GM23338 (cell line): Measurements from ENCODE around the gene KIAA1614. TPM values are rescaled to one million over a fixed set of nuclear protein-coding genes. Genes with fewer than 3 reads are reported as not detected.
"Not testable (repeated sequence)": the region's sequence is repeated elsewhere in the genome, so short reads cannot be mapped to it uniquely, and the experiment has no call there.

Experiments used
- ATAC-seq: fragments of 200-7000 bp; cut with Tn5 transposase; 3 replicates; pipeline ENCODE4 v1.9.1; 2020
- DNase-seq: peaks from one replicate; pipeline ENCODE4 v3.0.0-alpha.2; 2015; ENCODE audit warnings: low spot score
- H2AFZ ChIP-seq: fragments of 200-600 bp; sonication (generic); 2 replicates; pipeline ENCODE4 v1.8.0; 2016; ENCODE audit warnings: antibody characterized with exemption, mild to moderate bottlenecking, moderate library complexity
- H3F3A ChIP-seq: fragments of 200-600 bp; sonication (generic); replicated peaks from 2 replicates; pipeline ENCODE4 v1.8.0; 2017; ENCODE audit warnings: antibody characterized with exemption, mixed run types, low read depth
- H3K27ac ChIP-seq: fragments of 200-600 bp; sonication (generic); 2 replicates; pipeline ENCODE4 v1.6.1; 2016; ENCODE audit warnings: low read depth
- H3K27me3 ChIP-seq: fragments of 200-600 bp; sonication (generic); 2 replicates; pipeline ENCODE4 v1.8.0; 2016; ENCODE audit warnings: mild to moderate bottlenecking, mixed run types, moderate library complexity; ENCODE audit not compliant: insufficient read depth
- H3K36me3 ChIP-seq: fragments of 200-600 bp; sonication (generic); 2 replicates; pipeline ENCODE4 v1.8.0; 2016; ENCODE audit warnings: mild to moderate bottlenecking; ENCODE audit not compliant: insufficient read depth
- H3K4me1 ChIP-seq: fragments of 200-600 bp; sonication (generic); 2 replicates; pipeline ENCODE4 v1.8.0; 2016; ENCODE audit warnings: mild to moderate bottlenecking, moderate library complexity; ENCODE audit not compliant: insufficient read depth
- H3K4me2 ChIP-seq: fragments of 200-600 bp; sonication (generic); 2 replicates; pipeline ENCODE4 v1.7.1; 2017; ENCODE audit warnings: mixed run types
- H3K4me3 ChIP-seq: fragments of 200-600 bp; sonication (generic); 2 replicates; pipeline ENCODE4 v1.6.1; 2016; ENCODE audit warnings: mixed run types
- H3K79me2 ChIP-seq: fragments of 200-600 bp; sonication (generic); replicated peaks from 2 replicates; pipeline ENCODE4 v1.8.0; 2017; ENCODE audit warnings: mild to moderate bottlenecking; ENCODE audit not compliant: insufficient read depth
- H3K9me2 ChIP-seq: fragments of 200-600 bp; sonication (generic); 2 replicates; pipeline ENCODE4 v1.8.0; 2017; ENCODE audit not compliant: insufficient read depth
- H4K20me1 ChIP-seq: fragments of 200-600 bp; sonication (generic); replicated peaks from 2 replicates; pipeline ENCODE4 v1.8.0; 2017; ENCODE audit warnings: mild to moderate bottlenecking; ENCODE audit not compliant: insufficient read depth
- H3K27ac Mint-ChIP-seq: 2 replicates; pipeline ENCODE4 v1.8.0; 2020; ENCODE audit warnings: inconsistent platforms, mild to moderate bottlenecking, moderate library complexity, mixed read lengths
- H3K27me3 Mint-ChIP-seq: 3 replicates; pipeline ENCODE4 v1.8.0; 2022; ENCODE audit warnings: low read depth, mild to moderate bottlenecking, moderate library complexity, mixed read lengths, inconsistent platforms; ENCODE audit not compliant: insufficient read depth, poor library complexity
- H3K36me3 Mint-ChIP-seq: 3 replicates; pipeline ENCODE4 v1.8.0; 2021; ENCODE audit warnings: low read depth, mild to moderate bottlenecking, inconsistent platforms, moderate library complexity, mixed read lengths
- H3K4me1 Mint-ChIP-seq: 3 replicates; pipeline ENCODE4 v1.8.0; 2020; ENCODE audit warnings: mild to moderate bottlenecking, inconsistent platforms, mixed read lengths
- H3K4me3 Mint-ChIP-seq: 3 replicates; pipeline ENCODE4 v1.8.0; 2021; ENCODE audit warnings: moderate library complexity, mild to moderate bottlenecking, inconsistent platforms, mixed read lengths
- H3K9me3 Mint-ChIP-seq: 3 replicates; pipeline ENCODE4 v1.8.0; 2020; ENCODE audit warnings: moderate library complexity, mild to moderate bottlenecking, inconsistent platforms, mixed read lengths
- CREB1 ChIP-seq: fragments of 250-450 bp; sonication (Bioruptor Pico); IDR thresholded peaks from 2 replicates; pipeline ENCODE4 v1.5.0; 2020; ENCODE audit warnings: low read depth, mild to moderate bottlenecking, moderate library complexity
- EZH2 ChIP-seq: fragments of 200-600 bp; sonication (generic); IDR thresholded peaks from one replicate; pipeline ENCODE4 v1.8.0; 2017; ENCODE audit warnings: antibody characterized with exemption, mild to moderate bottlenecking, low read depth; ENCODE audit not compliant: unreplicated experiment
- EZH2phosphoT487 ChIP-seq: fragments of 200-600 bp; sonication (generic); IDR thresholded peaks from one replicate; pipeline ENCODE4 v1.8.1; 2018; ENCODE audit warnings: antibody characterized with exemption; ENCODE audit not compliant: unreplicated experiment
- POLR2AphosphoS5 ChIP-seq: IDR thresholded peaks from 2 replicates; pipeline ENCODE4 v1.6.1; 2016; ENCODE audit warnings: antibody characterized with exemption, low read depth
- ZNF114 ChIP-seq: fragments of 250-450 bp; sonication (Bioruptor Pico); IDR thresholded peaks from 2 replicates; pipeline ENCODE4 v1.5.0; 2020; ENCODE audit warnings: mild to moderate bottlenecking, moderate library complexity
- ZNF331 ChIP-seq: fragments of 250-450 bp; sonication (Bioruptor Pico); IDR thresholded peaks from 2 replicates; pipeline ENCODE4 v1.5.0; 2020; ENCODE audit warnings: low read depth, mild to moderate bottlenecking, moderate library complexity
- polyA plus RNA-seq: library from polyadenylated mRNA; unstranded; fragments of >200 nt; fragmentation: Nextera tagmentation; extraction: Ambion mirVana; gene quantifications from 2 replicates; pipeline ENCODE4 v1.2.1, GENCODE V29; 2016
- total RNA-seq: library from RNA; depleted of rRNA; stranded (reverse); fragments of >200 nt; shearing (Covaris generic); gene quantifications from 2 replicates; pipeline ENCODE4 v1.2.3, GENCODE V29; 2014
- TF ChIP-seq, protein P1 (sequence below): fragments of 250-450 bp; sonication (Bioruptor Pico); IDR thresholded peaks from 2 replicates; pipeline ENCODE4 v1.5.0; 2020; ENCODE audit warnings: mild to moderate bottlenecking, moderate library complexity

KIAA1614 gene
- total and polyA plus RNA-seq, 2 experiments from 2014 or later, result 1.1 to 1.8 TPM

DNA sequence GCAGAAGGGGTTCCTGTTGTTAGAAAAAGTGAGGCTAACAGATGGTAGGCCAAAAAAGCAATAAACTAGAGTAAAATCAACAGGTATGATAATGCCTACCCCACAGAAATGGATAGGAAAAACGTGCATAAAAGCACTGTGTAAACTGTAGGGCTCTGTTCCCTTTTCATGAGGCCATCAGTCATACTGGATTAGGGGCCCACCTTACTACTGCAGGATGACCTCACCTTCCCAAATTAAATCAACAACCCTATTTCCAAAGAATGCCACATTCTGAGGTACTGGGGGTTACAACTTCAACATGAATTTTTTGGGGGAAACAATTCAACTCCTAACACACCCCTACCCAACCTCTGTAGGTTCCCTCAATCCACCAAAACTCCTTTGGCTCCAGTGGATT is 54.9 kb downstream of the KIAA1614 start:
- Histone ChIP-seq H3K9me2 (no peaks in the 10 kb centered on the region), H3K27me3 (no peaks in the 10 kb centered on the region), H3K4me1 (no peaks in the 10 kb centered on the region), H3K4me3 (no peak overlapping the region), H3F3A (no peaks in the 10 kb centered on the region), H3K27ac (no peak overlapping the region), H3K79me2 (peaks cover 10% of the 10 kb centered on the region; the same call in 1 of the 2 replicates), H3K36me3 (no peaks in the 10 kb centered on the region), H2AFZ (no peak overlapping the region), H3K4me2 (no peak overlapping the region), H4K20me1 (peaks cover 6% of the 10 kb centered on the region)
- ATAC-seq, result no peak
- no peaks in the 10 kb centered on the region for H3K27me3 Mint-ChIP-seq
- no peak for DNase-seq
- peaks cover 27% of the 10 kb centered on the region for H3K36me3 Mint-ChIP-seq
- no peak overlapping the region for H3K27ac Mint-ChIP-seq
- TF ChIP-seq ZNF114, result no peak
- TF ChIP-seq, protein P1, sequence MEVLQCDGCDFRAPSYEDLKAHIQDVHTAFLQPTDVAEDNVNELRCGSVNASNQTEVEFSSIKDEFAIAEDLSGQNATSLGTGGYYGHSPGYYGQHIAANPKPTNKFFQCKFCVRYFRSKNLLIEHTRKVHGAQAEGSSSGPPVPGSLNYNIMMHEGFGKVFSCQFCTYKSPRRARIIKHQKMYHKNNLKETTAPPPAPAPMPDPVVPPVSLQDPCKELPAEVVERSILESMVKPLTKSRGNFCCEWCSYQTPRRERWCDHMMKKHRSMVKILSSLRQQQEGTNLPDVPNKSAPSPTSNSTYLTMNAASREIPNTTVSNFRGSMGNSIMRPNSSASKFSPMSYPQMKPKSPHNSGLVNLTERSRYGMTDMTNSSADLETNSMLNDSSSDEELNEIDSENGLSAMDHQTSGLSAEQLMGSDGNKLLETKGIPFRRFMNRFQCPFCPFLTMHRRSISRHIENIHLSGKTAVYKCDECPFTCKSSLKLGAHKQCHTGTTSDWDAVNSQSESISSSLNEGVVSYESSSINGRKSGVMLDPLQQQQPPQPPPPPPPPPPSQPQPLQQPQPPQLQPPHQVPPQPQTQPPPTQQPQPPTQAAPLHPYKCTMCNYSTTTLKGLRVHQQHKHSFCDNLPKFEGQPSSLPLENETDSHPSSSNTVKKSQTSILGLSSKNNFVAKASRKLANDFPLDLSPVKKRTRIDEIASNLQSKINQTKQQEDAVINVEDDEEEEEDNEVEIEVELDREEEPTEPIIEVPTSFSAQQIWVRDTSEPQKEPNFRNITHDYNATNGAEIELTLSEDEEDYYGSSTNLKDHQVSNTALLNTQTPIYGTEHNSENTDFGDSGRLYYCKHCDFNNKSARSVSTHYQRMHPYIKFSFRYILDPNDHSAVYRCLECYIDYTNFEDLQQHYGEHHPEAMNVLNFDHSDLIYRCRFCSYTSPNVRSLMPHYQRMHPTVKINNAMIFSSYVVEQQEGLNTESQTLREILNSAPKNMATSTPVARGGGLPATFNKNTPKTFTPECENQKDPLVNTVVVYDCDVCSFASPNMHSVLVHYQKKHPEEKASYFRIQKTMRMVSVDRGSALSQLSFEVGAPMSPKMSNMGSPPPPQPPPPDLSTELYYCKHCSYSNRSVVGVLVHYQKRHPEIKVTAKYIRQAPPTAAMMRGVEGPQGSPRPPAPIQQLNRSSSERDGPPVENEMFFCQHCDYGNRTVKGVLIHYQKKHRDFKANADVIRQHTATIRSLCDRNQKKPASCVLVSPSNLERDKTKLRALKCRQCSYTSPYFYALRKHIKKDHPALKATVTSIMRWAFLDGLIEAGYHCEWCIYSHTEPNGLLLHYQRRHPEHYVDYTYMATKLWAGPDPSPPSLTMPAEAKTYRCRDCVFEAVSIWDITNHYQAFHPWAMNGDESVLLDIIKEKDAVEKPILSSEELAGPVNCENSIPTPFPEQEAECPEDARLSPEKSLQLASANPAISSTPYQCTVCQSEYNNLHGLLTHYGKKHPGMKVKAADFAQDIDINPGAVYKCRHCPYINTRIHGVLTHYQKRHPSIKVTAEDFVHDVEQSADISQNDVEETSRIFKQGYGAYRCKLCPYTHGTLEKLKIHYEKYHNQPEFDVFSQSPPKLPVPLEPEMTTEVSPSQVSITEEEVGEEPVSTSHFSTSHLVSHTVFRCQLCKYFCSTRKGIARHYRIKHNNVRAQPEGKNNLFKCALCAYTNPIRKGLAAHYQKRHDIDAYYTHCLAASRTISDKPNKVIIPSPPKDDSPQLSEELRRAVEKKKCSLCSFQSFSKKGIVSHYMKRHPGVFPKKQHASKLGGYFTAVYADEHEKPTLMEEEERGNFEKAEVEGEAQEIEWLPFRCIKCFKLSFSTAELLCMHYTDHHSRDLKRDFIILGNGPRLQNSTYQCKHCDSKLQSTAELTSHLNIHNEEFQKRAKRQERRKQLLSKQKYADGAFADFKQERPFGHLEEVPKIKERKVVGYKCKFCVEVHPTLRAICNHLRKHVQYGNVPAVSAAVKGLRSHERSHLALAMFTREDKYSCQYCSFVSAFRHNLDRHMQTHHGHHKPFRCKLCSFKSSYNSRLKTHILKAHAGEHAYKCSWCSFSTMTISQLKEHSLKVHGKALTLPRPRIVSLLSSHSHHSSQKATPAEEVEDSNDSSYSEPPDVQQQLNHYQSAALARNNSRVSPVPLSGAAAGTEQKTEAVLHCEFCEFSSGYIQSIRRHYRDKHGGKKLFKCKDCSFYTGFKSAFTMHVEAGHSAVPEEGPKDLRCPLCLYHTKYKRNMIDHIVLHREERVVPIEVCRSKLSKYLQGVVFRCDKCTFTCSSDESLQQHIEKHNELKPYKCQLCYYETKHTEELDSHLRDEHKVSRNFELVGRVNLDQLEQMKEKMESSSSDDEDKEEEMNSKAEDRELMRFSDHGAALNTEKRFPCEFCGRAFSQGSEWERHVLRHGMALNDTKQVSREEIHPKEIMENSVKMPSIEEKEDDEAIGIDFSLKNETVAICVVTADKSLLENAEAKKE (CRISPR knock-in tag), result no peak
- TF ChIP-seq CREB1, result no peak
- TF ChIP-seq EZH2phosphoT487, result no peak
- no peak for TF ChIP-seq EZH2
- TF ChIP-seq ZNF331 (CRISPR knock-in tag), result no peak
- TF ChIP-seq POLR2AphosphoS5, result no peak
- H3K9me3 Mint-ChIP-seq, result no peaks in the 10 kb centered on the region
- no peak overlapping the region for H3K4me3 Mint-ChIP-seq
- H3K4me1 Mint-ChIP-seq, result 0 out of 3 replicates have a peak, but pooled peaks cover 2% of the 10 kb centered on the region

DNA sequence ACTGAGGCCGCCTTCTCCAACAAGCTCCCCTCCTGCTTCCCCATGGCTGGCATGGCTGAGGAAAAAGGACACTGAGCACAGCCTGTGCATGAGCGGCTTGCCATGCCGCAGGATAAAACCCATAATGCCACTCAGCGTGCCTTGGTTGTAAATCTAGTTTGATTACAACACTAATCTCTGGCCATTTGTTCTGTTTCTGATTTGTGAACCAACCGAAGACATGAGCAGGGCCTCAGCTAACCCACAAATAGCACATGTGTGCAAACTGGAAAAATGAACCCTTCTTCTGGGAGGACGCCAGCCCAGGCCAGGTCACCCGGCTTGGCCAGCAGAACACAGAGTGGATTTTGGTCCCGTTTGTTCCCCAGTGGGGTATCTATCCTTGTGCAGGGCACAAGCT is 56.1 kb downstream of the KIAA1614 start:
- H3K4me1 Mint-ChIP-seq, H3K4me3 Mint-ChIP-seq, H3K9me2 ChIP-seq, H3K27me3 Mint-ChIP-seq, DNase-seq, H3K9me3 Mint-ChIP-seq, H3K4me2 ChIP-seq, H4K20me1 ChIP-seq, H3K4me1 ChIP-seq, H3K4me3 ChIP-seq, H3K27ac ChIP-seq, H3F3A ChIP-seq, H3K36me3 ChIP-seq, ATAC-seq, H3K27me3 ChIP-seq, H3K79me2 ChIP-seq, H3K27ac Mint-ChIP-seq, H2AFZ ChIP-seq: not testable (repeated sequence)
- peaks cover 36% of the 10 kb centered on the region for H3K36me3 Mint-ChIP-seq
